HTR-8/SVneo (cell line): Measurements from ENCODE around the gene MAGEA9B.
"Not testable (repeated sequence)": the region's sequence is repeated elsewhere in the genome, so short reads cannot be mapped to it uniquely, and the experiment has no call there.

Source experiments
- DNase-seq: peaks from one replicate; pipeline ENCODE4 v3.0.0; 2011; ENCODE audit warnings: low spot score, mixed read lengths; ENCODE audit not compliant: insufficient read length
- FAIRE-seq: peaks from 2 replicates; lab custom pipeline; 2011; peaks lifted over from hg19 to GRCh38; lab: Jason Lieb, UNC

The MAGEA9B gene

DNA sequence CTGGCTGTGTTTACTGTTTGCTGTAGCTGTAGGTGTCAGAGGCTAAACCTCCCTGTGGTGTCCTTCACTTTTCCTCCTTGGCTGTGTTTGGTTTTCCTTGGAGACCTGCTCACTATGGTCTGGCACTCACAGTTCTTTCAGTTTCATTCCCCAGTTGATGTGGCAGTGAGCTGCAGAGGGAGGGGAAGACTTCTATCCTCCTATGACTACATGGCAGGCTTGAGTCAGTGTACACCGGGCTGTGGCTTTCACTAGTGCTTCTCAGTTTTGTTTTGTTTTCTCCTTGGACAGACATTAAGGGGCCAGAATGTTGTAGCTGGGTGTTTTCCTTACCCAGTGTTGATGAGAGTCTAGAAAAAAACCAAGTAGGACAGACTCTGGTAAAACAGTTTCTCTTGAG is 13.8 kb downstream of the MAGEA9B start:
- not testable (repeated sequence) for DNase-seq, FAIRE-seq

DNA sequence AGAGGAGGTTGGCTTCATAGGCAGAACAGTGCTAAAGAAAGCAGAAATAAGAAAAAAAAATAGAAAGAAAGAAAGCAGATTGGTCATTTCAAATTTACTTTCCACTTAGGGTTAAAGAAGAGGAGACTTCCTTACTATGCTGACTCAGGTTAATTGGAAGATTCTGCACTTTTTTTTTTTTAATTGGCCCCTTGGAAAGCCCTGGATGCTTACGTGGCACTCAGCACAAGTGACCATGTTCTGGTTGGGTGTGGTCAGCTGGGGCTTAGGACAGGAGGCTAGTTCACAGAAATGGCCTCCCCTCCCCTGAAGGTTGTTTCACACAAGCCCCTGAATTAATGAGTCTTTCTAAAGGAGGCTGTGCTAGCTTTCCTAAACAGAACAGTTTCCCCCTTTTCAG is 14.5 kb downstream of the MAGEA9B start:
- no peak for DNase-seq
- FAIRE-seq: no peak

DNA sequence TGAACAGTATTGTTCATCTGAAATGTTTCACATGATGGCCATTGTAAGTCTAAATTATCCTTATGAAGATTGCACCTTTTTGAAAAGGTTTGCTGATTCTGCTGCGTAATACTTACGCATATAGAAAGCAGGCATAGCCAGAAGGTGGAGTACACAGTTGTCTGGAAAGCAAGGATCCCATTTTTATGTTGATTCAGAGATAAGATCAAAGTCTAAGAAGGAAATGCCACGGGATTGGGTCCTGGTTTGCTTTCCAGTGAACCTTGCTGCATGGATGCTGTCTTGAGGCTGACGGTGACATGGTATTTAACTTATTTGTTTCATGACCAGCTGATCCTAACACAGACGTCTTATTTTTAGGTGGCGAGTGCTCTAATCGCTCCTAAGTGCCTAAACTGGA is 15.5 kb downstream of the MAGEA9B start:
- FAIRE-seq (no peak), DNase-seq (no peak)

DNA sequence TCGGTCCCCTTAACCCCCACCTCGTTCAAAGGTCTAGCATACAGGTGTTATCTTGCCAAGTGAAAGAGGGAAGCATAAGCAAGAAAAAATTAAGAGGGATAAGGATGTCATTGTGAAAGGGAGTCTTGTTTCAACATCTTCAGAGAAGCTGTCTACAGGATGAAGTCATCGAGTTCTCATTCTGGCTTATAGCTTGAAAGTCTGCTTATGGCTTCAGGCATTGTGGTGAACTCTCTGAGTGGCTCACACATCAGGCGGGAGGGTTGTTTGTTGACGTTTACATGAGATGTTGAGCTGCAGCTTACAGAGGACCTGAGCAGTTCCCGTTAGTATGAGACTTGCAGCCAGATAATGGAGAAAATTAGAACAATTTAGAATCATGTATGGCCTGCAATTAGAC is 16.6 kb downstream of the MAGEA9B start:
- FAIRE-seq: no peak

DNA sequence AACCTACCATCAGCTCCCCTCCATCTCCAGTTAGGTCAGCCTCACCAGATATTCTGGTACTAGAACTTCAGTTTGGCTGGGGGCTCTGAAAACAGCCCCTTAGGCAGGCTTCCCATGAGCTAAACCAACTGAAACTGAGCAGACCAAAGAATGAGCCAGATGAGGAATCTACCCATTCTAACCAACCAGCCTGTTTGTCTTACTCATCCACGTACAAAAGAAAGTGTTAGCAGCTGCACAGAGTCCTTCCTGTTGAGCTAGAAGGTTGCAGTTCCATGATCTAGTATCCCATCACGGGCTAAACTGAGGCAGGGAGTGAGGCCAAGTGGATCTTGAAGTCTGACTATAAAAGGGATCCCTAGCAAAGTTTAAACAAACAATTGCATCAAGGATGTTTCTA is 17.5 kb downstream of the MAGEA9B start:
- FAIRE-seq (no peak), DNase-seq (no peak)

More for the DNA sequence above, 16.6 kb downstream of the MAGEA9B start:
- DNase-seq: no peak

DNA sequence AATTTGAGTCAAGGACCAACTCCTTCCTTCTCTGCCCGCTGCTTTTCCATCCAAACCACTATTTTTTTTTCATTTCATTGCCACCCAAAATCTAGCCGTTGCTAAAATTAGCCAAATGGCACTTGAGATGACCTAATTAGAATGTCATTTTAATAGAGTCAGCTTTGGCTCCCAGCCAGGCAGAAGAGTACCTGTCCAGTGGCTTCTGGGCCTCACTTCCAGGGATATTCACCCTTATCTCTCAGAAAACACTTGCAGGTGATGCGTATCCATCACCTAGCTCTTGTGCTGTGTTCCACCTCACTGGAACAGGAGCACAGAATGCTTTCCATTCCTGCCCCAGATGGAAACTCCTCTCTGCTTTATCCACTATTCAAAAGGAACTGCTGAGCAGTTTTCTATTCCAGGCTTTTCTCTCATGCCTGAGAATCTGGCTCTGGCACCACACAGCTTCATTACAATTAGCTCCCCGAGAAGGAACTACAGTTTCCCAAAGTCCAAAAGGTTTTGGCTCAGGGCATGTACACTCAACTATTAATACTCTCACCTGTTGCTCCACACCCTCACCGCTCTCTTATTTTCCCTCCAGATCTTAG is 18.5 kb downstream of the MAGEA9B start:
- no peak for FAIRE-seq
- DNase-seq: no peak

DNA sequence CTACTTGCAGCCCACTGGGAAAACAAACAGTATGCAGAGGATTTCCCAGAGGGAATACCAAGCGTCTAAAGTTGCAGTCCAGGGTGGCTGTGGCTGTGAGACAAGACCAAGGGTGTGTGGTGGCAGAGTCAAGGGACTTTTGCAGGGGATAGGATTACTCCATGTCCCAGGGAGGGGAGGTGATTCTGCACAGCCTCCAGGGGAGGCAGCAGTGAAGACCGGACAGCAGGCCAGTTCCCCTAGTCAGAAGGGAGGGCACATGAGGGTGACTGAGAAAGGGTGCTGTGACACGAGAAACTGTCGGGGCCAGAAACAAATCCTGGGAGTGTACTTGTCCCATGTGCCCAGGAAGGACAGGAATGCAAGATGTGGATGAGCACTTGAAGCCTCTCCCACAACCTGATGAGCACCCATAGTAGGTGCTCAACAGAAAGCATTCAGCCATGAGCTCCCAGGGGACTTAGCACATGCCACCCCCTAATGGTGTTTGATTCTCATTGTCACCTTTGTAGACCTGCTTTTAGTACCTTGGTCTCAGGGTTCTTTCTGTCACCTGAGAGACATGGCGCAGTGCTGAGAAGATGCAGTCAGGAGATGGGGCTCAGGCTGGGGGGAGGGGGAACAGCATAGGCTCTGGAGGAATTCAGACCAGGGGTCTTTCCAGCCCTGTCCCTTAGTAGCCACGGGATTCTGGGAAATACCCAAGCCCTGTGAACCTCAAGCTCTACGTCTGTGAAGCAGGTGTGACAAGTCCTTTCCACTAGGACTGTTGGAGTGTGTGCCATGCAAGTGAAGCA is 19.4 kb downstream of the MAGEA9B start:
- DNase-seq (no peak), FAIRE-seq (no peak)

DNA sequence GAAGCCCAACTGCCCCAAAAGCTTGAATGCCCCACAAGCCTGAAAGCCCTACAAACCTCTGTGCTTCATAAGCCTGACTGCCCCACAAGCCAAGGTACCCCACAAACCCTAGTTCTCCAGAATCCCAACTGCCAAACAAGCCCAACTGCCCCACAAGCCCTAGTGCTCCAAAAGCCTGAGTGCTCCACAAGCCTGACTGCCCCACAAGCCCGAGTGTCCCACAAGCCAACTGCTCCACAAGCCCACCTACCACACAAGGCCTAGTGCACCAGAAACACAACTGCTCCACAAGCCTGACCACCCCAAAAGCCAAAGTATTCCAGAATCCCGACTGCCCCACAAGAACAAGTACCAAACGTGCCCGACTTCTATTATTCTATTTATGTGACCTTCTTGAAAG is 23.9 kb downstream of the MAGEA9B start:
- DNase-seq (no peak), FAIRE-seq (no peak)

DNA sequence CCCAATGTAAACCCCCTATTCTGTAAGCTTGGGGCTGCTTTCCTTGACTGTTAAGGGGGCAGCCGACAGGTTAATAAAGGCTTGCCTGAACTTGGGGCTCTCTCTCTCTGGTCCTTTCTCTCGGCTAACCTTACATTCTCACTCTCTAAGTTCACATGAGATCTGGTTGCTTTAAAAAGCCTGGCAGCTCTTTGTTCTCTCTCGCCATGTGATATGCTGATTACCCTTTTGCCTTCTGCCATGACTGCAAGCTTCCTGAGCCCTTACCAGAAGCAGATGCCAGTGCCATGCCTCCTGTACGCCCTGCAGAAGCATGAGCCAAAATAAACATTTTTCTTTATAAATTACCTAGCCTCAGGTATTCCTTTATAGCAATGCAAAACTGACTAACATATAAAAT is 32.0 kb downstream of the MAGEA9B start:
- not testable (repeated sequence) for DNase-seq, FAIRE-seq

DNA sequence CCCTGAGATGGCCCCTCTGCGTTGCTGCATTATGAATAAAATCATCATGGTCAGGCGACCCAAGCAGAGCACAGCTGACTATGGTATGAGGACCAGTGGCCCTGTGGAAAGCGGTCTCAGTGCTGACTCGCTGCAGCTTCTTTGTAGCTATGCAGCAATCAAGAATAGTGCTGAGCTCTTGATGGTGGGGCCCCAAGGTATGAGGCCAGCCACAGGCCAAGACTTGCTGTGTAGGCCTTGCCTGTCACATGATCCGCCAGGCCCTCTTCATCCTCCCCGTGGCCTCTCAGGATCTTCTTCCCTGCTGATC is 35.4 kb downstream of the MAGEA9B start:
- DNase-seq, FAIRE-seq: not testable (repeated sequence)

DNA sequence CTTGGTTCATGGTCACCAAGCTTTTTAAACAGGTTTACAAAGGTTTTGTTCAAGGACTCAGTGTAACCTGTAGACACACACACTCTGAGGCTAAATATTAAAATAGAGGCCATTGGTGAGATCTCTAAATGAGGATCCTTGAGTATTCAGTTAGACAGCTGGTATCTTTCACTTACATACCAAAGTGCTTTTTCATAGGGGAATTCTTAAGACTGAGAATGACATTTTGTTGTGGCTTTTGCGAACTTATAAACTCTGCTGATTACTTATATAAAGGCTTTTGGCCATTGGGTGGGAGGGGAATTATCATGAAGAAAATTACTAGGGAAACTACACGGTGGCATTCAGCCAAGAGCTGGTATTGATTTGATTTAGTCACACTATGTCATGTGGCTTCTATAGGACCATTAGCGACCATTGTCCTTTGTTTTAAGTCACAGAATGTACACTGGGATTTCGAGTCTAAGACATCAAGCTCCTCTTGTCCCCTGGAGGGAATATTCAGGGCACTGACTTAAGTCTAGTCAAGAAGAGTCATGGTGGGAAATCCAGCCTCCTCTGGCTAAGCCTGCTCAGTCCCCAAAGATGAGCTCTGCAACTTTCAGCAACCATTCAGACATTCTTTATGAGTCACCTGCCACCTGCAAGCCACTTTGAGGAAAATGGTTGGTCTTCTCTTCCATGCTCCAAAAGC is 35.9 kb downstream of the MAGEA9B start:
- DNase-seq, FAIRE-seq: not testable (repeated sequence)

DNA sequence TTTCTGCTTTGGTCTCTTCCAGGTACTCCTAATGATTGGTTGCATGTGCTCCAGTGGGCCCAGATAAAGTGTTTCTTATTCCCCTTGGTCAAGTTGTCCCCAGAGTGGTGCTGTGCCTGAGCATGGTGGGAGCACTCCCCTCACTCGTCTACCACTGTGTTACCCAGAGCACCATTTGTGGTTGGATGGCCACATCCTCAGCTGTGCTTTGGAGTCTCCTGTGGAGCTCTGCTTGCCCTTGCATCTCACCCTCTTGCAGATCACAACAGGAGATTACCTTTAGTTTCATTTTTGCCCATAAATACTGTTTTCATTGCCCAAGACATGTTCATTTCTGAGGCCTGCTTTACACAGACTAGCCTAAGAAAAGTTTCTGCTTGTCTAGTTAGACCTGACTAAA is 36.8 kb downstream of the MAGEA9B start:
- FAIRE-seq, DNase-seq: not testable (repeated sequence)

DNA sequence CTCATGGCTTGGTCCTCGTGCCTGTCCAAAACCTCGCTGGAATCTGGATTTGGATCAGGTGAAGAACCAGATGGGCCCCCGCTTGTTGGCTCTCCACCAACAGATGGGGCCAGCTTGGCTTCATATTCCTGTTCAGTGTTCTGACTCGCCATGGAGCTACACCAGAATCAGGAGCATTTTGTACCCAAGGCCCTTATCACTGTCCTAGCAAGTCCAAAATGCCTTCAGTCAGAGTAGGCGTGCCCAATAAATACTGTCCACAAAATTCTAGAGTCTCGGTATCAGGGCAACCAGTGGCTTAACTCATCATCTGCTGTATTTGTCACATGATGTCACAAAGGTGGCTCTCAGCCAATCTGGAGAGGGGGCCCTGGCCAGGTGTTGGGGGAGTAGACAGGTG is 37.6 kb downstream of the MAGEA9B start, which contains the start of gene HSFX3:
Gene HSFX3 (minus strand): TSS at position 224 of the 400 bp plus-strand sequence. CDS start 72 bp downstream, at position 152.
- DNase-seq, FAIRE-seq: not testable (repeated sequence)

DNA sequence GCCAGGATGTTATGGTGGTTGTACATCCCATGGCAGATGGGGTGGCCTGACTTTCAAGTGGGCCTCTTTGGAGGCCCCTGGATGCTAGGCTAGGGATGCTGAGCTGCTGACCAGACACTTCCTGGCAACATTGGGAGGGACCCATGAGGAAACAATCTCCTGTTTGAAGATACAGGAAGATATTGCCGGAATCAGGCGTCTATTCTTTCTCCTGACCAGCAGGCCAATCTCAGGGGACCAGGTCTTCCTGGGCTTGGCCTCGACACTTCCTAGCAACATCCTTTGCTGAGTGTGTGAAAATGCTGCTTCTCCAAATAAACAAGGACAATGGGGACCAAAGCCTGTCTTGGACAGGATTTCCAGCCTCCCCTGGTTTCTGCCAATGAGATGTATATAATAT is 39.5 kb downstream of the MAGEA9B start:
- not testable (repeated sequence) for FAIRE-seq, DNase-seq

DNA sequence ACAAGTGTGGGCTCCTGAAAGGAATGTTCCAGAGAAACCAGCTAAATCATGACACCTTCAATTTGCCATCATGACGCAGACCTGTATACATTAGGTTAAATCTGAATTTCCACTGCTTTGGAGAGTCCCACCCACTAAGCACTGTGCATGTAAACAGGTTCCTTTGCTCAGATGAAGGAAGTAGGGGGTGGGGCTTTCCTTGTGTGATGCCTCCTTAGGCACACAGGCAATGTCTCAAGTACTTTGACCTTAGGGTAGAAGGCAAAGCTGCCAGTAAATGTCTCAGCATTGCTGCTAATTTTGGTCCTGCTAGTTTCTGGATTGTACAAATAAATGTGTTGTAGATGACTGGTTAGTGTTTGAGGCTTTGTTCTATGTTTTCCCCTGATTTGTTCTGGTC is 40.3 kb downstream of the MAGEA9B start:
- not testable (repeated sequence) for FAIRE-seq, DNase-seq

DNA sequence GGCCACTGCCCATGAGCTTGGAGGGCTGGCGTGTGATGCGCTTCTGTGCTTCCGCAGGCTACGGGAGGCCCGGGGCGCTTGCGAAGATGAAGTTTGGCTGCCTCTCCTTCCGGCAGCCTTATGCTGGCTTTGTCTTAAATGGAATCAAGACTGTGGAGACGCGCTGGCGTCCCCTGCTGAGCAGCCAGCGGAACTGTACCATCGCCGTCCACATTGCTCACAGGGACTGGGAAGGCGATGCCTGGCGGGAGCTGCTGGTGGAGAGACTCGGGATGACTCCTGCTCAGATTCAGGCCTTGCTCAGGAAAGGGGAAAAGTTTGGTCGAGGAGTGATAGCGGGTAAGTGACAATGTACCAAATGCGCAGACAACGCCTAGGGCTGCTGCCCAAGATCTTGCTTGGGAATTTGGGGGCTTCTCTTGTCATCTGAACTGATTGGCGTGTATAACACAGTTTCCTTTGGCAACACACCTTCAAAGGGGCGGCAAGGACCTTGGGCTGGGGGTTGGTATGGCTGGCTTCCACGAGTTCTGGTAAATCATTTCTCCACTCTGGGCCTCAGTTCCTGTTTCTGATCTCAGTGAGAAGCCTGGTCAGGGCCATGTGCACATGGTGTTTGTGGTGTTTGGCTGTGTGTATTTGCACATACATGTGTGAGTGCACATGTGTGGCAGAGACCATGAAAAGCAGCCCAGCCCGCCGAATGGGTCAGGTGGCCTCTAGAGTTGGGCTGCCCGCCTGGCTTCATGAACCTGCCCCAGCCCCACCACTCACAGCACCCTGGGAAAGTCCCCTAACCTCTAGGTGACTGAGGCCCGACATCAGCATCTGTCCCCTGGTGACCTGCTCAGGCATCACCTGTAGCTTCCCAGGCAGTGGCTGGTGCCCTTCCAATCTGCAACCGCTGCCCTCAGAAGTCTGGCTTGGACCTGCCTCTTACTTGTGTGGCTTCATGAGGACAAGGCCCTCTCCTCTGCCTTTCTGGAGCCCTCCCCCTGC is 41.4 kb downstream of the MAGEA9B start:
- not testable (repeated sequence) for DNase-seq, FAIRE-seq

DNA sequence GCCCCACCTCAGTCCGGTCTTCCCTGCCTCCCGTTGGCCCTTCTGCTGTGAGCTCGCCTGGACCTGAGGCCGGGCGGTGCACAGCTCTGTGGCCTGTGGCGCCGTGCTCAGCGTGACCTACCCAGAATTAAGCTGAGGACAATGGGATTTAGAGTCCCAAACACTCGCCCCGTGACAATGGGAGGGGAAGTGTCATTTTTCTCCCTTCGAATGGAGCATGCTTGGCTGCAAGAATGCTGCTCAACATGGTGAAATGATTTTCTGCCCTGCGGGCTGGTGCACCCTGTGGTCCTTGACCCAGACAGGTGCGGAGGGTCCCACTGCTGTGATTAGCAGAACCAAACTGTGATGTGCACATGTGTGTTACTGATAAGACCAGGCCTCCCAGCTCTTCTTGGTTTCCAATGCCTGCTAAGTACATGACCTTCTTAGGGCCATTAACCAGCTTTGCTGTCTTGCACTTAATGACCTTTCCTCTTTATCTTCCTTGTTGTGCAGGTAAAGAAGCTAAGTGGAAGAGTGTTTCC is 45.7 kb downstream of the MAGEA9B start:
- DNase-seq (no peak), FAIRE-seq (no peak)

DNA sequence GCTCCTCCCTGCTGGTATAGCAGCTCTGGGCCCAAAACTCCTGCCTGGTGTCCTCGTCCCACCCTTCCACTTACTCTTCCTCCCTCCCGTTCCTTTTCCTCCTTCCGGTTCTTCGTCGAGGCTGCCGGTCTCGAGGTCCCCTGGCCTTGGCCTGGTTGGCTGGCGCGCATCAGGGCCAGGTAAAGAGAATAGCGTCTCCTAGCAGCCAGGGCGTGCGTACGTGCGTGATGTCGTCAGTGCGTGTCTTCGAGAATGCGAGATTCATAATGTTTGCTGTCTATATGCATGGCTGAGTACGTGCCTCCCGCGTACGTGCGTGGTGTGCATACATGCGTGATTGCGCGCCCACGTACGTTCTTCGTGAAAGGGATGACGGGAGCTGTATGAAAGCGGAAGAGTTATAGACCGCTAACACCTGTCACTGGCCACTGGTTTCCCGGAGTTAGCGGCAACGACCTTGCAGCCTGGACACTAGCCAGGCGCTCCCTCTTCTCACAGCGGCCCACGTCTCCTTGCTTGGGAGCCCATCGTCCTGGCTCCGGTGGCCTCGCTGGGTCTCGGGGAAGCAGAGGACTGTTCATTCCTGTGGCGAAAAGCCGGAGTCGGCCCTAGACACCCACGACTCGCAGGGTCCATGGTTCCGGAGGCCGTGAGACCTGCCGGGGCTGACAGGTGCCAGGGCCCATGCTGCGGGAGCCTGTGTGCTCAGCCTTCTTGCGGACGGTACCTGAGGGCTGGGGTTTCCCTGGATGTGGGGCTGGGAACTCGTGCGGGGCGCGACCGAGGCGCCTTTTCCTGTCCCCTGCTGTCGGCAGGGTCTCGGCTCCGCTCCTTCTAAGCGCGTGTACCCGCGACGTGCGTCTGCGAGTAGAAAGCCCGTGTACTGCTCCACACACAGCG is 46.4 kb downstream of the MAGEA9B start, which contains the start of gene EOLA1:
Gene EOLA1 (plus strand): TSS at position 392 of the 900 bp plus-strand sequence. CDS start 4,619 bp downstream, outside the sequence.
- peak; percentile 41 for DNase-seq
- peak; percentile 26 for FAIRE-seq
